ENCODE measurements around the gene APOL2.

Gene APOL2

DNA sequence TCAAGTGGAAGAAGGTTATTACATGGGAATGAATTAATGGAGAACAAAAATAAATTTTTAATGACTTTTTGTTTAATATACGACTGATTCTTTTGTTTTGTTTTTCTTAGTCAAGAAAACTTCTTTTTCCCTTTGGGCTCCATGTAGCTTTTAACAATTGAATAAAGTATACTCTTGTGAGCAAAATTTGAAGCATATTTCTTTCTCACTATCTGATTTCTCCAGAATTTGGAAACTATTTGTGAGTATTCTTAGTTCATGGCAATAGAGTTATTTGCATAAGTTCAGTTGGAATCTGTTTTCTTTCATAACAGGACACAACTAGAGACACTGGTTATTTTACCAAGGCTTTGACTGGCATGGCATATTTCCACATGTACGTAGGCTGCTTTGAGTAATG, 9.8 kb upstream of the APOL2 start:
- Histone ChIP-seq H2AFZ (ENCODE audit: low read length) (no peak overlapping the region), H3K9ac (ENCODE audit: low read length) (no peak overlapping the region), H3K9me2 (ENCODE audit: low read depth, low read length) (no peaks in the 10 kb centered on the region), H3K79me2 (ENCODE audit: insufficient read depth, low read length) (no peaks in the 10 kb centered on the region), H3K36me3 (ENCODE audit: insufficient read depth, low read length) (no peaks in the 10 kb centered on the region), H3K9me3 (ENCODE audit: low read length) (0 out of 2 replicates have a peak, but pooled peaks cover 4% of the 10 kb centered on the region), H3K4me1 (ENCODE audit: insufficient read depth, low read length, severe bottlenecking) (peaks cover 14% of the 10 kb centered on the region), H3K27me3 (ENCODE audit: insufficient read depth, low read length) (no peaks in the 10 kb centered on the region), H3K4me3 (ENCODE audit: low read depth, low read length, poor library complexity, severe bottlenecking) (no peak overlapping the region), H3F3A (ENCODE audit: insufficient read depth, low read length) (no peaks in the 10 kb centered on the region), H3K4me2 (ENCODE audit: low read length) (no peak overlapping the region), H4K20me1 (ENCODE audit: insufficient read depth, low read length) (no peaks in the 10 kb centered on the region), H3K27ac (ENCODE audit: low read depth, low read length, poor library complexity, severe bottlenecking) (no peak overlapping the region)
- no peak for TF ChIP-seq EZH2 (IDR thresholded peaks at IDR 0.05; ENCODE audit: borderline replicate concordance, low read length)
- TF ChIP-seq, protein P1, sequence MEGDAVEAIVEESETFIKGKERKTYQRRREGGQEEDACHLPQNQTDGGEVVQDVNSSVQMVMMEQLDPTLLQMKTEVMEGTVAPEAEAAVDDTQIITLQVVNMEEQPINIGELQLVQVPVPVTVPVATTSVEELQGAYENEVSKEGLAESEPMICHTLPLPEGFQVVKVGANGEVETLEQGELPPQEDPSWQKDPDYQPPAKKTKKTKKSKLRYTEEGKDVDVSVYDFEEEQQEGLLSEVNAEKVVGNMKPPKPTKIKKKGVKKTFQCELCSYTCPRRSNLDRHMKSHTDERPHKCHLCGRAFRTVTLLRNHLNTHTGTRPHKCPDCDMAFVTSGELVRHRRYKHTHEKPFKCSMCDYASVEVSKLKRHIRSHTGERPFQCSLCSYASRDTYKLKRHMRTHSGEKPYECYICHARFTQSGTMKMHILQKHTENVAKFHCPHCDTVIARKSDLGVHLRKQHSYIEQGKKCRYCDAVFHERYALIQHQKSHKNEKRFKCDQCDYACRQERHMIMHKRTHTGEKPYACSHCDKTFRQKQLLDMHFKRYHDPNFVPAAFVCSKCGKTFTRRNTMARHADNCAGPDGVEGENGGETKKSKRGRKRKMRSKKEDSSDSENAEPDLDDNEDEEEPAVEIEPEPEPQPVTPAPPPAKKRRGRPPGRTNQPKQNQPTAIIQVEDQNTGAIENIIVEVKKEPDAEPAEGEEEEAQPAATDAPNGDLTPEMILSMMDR (IDR thresholded peaks at IDR 0.05; ENCODE audit: low read length), result no peak

- H4K20me1 ChIP-seq (ENCODE audit: insufficient read depth, low read length), result no peaks in the 10 kb centered on the region
- no peaks in the 10 kb centered on the region for H3K79me2 ChIP-seq (ENCODE audit: insufficient read depth, low read length)
- no peaks in the 10 kb centered on the region for H3F3A ChIP-seq (ENCODE audit: insufficient read depth, low read length)
- TF ChIP-seq EZH2 (IDR thresholded peaks at IDR 0.05; ENCODE audit: borderline replicate concordance, low read length), result no peak
- TF ChIP-seq, protein P1 (IDR thresholded peaks at IDR 0.05; ENCODE audit: low read length), result no peak
- no peak overlapping the region for H2AFZ ChIP-seq (ENCODE audit: low read length)
- H3K4me3 ChIP-seq (ENCODE audit: low read depth, low read length, poor library complexity, severe bottlenecking), result no peak overlapping the region
- H3K27ac ChIP-seq (ENCODE audit: low read depth, low read length, poor library complexity, severe bottlenecking), result no peak overlapping the region
- H3K9me2 ChIP-seq (ENCODE audit: low read depth, low read length), result no peaks in the 10 kb centered on the region
- H3K9me3 ChIP-seq (ENCODE audit: low read length), result 0 out of 2 replicates have a peak, but pooled peaks cover 4% of the 10 kb centered on the region
- no peak overlapping the region for H3K9ac ChIP-seq (ENCODE audit: low read length)
- H3K27me3 ChIP-seq (ENCODE audit: insufficient read depth, low read length), result no peaks in the 10 kb centered on the region
- no peaks in the 10 kb centered on the region for H3K36me3 ChIP-seq (ENCODE audit: insufficient read depth, low read length)
- H3K4me1 ChIP-seq (ENCODE audit: insufficient read depth, low read length, severe bottlenecking), result peaks cover 6% of the 10 kb centered on the region
- no peak overlapping the region for H3K4me2 ChIP-seq (ENCODE audit: low read length)
These were observed 8.6 kb upstream of the APOL2 start for GRCh38 chr22:36247955-36248354.

- H3K4me3 ChIP-seq (ENCODE audit: low read depth, low read length, poor library complexity, severe bottlenecking), result no peak overlapping the region
- TF ChIP-seq, protein P1 (IDR thresholded peaks at IDR 0.05; ENCODE audit: low read length), result no peak
- TF ChIP-seq EZH2 (IDR thresholded peaks at IDR 0.05; ENCODE audit: borderline replicate concordance, low read length), result no peak
These were observed 7.4 kb upstream of the APOL2 start for GRCh38 chr22:36246718-36247117.

More at GRCh38 chr22:36246718-36247117, 7.4 kb upstream of the APOL2 start:
- H3K27ac ChIP-seq (ENCODE audit: low read depth, low read length, poor library complexity, severe bottlenecking), result no peak overlapping the region
- H3K36me3 ChIP-seq (ENCODE audit: insufficient read depth, low read length), result no peaks in the 10 kb centered on the region
- no peak overlapping the region for H3K9ac ChIP-seq (ENCODE audit: low read length)
- no peaks in the 10 kb centered on the region for H3F3A ChIP-seq (ENCODE audit: insufficient read depth, low read length)
- H3K27me3 ChIP-seq (ENCODE audit: insufficient read depth, low read length), result no peaks in the 10 kb centered on the region
- 0 out of 2 replicates have a peak, but pooled peaks cover 4% of the 10 kb centered on the region for H3K9me3 ChIP-seq (ENCODE audit: low read length)
- no peaks in the 10 kb centered on the region for H3K79me2 ChIP-seq (ENCODE audit: insufficient read depth, low read length)
- no peak overlapping the region for H3K4me2 ChIP-seq (ENCODE audit: low read length)
- no peak overlapping the region for H2AFZ ChIP-seq (ENCODE audit: low read length)
- H3K9me2 ChIP-seq (ENCODE audit: low read depth, low read length), result no peaks in the 10 kb centered on the region
- H3K4me1 ChIP-seq (ENCODE audit: insufficient read depth, low read length, severe bottlenecking), result no peaks in the 10 kb centered on the region
- no peaks in the 10 kb centered on the region for H4K20me1 ChIP-seq (ENCODE audit: insufficient read depth, low read length)
